Peyer's patch (tissue), 4 donors: ENCODE measurements around the gene KLHDC7A. TPM values are rescaled to one million over a fixed set of nuclear protein-coding genes. Genes with fewer than 3 reads are reported as not detected.

Experiments used
- DNase-seq, 3 donors: peaks; one replicate each; pipeline ENCODE4 v3.0.0-alpha.2; 2017 to 2019
- H3K27ac ChIP-seq, 4 donors: fragments of 200-600 bp; sonication (generic); one replicate each; pipeline ENCODE4 v1.5.1; 2016 to 2019
- H3K27me3 ChIP-seq, 2 donors: fragments of 200-600 bp; sonication (generic); one replicate each; pipeline ENCODE4 v1.5.1; 2019
- H3K36me3 ChIP-seq, 3 donors: fragments of 200-600 bp; sonication (generic); one replicate each; pipeline ENCODE4 v1.5.1; 2016 to 2019
- H3K4me1 ChIP-seq, 4 donors: fragments of 200-600 bp; sonication (generic); one replicate each; pipeline ENCODE4 v1.5.1; 2016 to 2019
- H3K4me3 ChIP-seq, 4 donors: fragments of 200-600 bp; sonication (generic); 1 replicate in 3 of 4; 2 replicates in 1 of 4; pipeline ENCODE4 v1.5.1; 2016 to 2019; ENCODE audit warnings: mild to moderate bottlenecking in 1 of 4
- H3K9me3 ChIP-seq, 4 donors: fragments of 200-600 bp; sonication (generic); one replicate each; pipeline ENCODE4 v1.5.1; 2016 to 2019; ENCODE audit warnings: mild to moderate bottlenecking in 1 of 4
- POLR2A ChIP-seq, 2 donors: fragments of 450-650 bp; IDR thresholded peaks; one replicate each; pipeline ENCODE4 v1.5.1; 2017; ENCODE audit warnings: antibody characterized with exemption in 2 of 2, mild to moderate bottlenecking in 2 of 2, moderate library complexity in 2 of 2
- total RNA-seq, 4 donors: library from RNA; depleted of rRNA; stranded (reverse); fragments of >200 nt; gene quantifications; one replicate each; pipeline ENCODE4 v1.1.0, GENCODE V29; 2016
- TF ChIP-seq, protein P1 (sequence below), 6 experiments: fragments of 450-650 bp in 4 of 6; fragments of 200-600 bp in 2 of 6; sonication (generic) in 1 of 6; IDR thresholded peaks; one replicate each; pipeline ENCODE4 v1.5.1; 2017 to 2019; ENCODE audit warnings: antibody characterized with exemption in 6 of 6, mild to moderate bottlenecking in 3 of 6, moderate library complexity in 1 of 6

Gene KLHDC7A
- total RNA-seq, 4 donors from 2014 or later = 0.27 to 0.70 (median 0.38) TPM; not detected in 1

DNA sequence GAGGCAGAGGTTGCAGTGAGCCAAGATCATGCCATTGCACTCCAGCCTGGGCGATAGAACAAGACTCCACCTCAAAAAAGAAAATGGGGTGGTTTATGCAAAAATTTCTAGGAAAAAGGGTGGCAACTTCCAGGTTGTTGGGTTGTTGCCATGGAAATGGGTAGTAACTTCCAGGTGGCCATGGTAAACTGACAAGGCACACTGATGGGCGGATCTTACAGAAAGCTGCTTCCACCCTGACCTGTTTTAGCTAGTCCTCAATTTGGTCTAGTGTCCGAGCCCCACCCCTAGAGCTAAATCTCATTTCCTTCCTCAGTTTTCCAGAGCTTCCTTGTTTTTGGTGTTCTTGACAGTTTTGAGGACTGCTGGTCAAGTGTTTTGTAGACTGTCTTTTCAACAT is 13.6 kb downstream of the KLHDC7A start:
- TF ChIP-seq, protein P1, sequence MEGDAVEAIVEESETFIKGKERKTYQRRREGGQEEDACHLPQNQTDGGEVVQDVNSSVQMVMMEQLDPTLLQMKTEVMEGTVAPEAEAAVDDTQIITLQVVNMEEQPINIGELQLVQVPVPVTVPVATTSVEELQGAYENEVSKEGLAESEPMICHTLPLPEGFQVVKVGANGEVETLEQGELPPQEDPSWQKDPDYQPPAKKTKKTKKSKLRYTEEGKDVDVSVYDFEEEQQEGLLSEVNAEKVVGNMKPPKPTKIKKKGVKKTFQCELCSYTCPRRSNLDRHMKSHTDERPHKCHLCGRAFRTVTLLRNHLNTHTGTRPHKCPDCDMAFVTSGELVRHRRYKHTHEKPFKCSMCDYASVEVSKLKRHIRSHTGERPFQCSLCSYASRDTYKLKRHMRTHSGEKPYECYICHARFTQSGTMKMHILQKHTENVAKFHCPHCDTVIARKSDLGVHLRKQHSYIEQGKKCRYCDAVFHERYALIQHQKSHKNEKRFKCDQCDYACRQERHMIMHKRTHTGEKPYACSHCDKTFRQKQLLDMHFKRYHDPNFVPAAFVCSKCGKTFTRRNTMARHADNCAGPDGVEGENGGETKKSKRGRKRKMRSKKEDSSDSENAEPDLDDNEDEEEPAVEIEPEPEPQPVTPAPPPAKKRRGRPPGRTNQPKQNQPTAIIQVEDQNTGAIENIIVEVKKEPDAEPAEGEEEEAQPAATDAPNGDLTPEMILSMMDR (IDR thresholded peaks at IDR 0.05) = no peak
- no peak for TF ChIP-seq POLR2A (IDR thresholded peaks at IDR 0.05)
- no peaks in the 10 kb centered on the region for H3K4me1 ChIP-seq
- no peak overlapping the region for H3K27ac ChIP-seq

DNA sequence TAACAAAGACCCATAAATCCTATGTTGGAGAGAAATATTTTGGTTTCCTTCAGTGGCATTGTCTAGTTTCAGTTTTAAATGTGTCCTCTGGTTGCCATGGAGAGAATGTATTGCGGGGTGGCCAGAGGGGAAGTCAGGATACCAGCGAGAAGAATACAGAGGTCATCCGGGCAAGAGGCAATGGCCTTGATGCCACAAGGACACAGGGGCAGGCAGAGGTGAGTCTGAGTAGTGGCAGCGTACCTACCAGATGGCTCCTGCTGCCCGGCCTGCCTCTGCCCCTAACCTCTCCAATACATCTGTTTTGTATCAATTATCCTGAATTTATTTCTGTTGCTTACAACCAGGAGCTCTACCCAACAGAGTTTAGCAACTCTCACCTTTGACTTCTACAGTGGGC is 14.9 kb downstream of the KLHDC7A start:
- Histone ChIP-seq H3K27me3 (no peaks in the 10 kb centered on the region), H3K4me1 (no peaks in the 10 kb centered on the region), H3K4me3 (no peak overlapping the region), H3K9me3 (no peaks in the 10 kb centered on the region), H3K27ac (no peak overlapping the region), H3K36me3 (no peaks in the 10 kb centered on the region)
- TF ChIP-seq, protein P1 (IDR thresholded peaks at IDR 0.05) = no peak
- TF ChIP-seq POLR2A (IDR thresholded peaks at IDR 0.05) = no peak
- no peak for DNase-seq

More for the DNA sequence above, 13.6 kb downstream of the KLHDC7A start:
- Histone ChIP-seq H3K9me3 (no peaks in the 10 kb centered on the region), H3K36me3 (no peaks in the 10 kb centered on the region), H3K4me3 (no peak overlapping the region), H3K27me3 (no peaks in the 10 kb centered on the region)
- no peak for DNase-seq

DNA sequence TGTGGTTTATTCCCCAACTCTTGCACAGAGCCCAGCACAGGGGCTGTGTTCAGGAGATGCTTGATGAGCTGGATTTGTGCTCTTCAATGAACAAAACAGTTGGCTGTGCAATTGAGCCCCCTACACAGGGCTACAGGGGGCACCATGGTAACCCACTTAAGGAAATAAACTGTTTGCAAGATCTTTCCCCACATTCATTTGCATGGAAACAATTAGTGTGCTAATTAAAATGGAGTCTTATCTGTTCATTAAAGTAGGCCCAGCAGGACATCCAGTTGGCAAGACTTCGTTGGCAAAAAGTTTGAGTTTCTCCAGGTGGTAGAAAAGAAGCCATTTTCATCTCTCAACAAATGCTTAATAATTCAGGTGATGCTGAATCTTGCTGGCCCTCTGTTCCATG is 15.3 kb downstream of the KLHDC7A start:
- H3K27ac ChIP-seq = no peak overlapping the region
- TF ChIP-seq, protein P1 (IDR thresholded peaks at IDR 0.05) = no peak
- no peak for TF ChIP-seq POLR2A (IDR thresholded peaks at IDR 0.05)

DNA sequence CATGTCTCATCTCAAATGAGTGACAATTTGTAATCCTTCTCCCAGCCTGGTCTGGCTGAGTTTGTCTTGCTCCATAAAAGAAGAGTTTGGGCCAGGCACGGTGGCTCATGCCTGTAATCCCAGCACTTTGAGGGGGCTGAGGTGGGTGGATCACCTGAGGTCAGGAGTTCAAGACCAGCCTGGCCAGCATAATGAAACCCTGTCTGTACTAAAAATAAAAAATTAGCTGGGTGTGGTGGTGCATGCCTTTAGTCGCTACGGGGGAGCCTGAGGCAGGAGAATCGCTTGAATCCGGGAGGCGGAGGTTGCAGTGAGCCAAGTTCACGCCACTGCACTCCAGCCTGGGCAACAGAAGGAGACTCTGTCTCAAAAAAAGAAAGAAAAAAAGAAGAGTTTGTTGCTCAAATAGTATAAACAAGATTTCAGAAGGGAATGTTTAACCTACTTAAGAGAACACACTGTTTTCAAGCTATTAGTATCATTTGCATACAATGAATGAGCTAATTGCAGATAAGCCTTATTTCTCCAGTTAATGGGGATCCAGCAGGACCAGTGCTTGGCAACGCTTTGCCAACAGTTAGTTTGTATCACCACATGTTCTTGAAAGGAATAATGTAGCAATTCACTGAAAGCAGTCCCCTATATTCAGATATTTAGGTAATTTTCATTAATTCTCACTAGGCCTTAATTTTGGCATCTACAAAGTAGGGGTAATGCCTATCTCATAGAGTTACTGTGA is 15.9 kb downstream of the KLHDC7A start:
- Histone ChIP-seq H3K4me1 (no peaks in the 10 kb centered on the region), H3K36me3 (no peaks in the 10 kb centered on the region), H3K27me3 (no peaks in the 10 kb centered on the region), H3K4me3 (no peak overlapping the region), H3K9me3 (no peaks in the 10 kb centered on the region), H3K27ac (no peak overlapping the region)
- no peak for DNase-seq
- TF ChIP-seq, protein P1 (IDR thresholded peaks at IDR 0.05) = no peak
- no peak for TF ChIP-seq POLR2A (IDR thresholded peaks at IDR 0.05)

More for the DNA sequence above, 15.3 kb downstream of the KLHDC7A start:
- no peaks in the 10 kb centered on the region for H3K36me3 ChIP-seq
- no peaks in the 10 kb centered on the region for H3K4me1 ChIP-seq
- DNase-seq = no peak
- no peaks in the 10 kb centered on the region for H3K27me3 ChIP-seq
- no peak overlapping the region for H3K4me3 ChIP-seq
- no peaks in the 10 kb centered on the region for H3K9me3 ChIP-seq

DNA sequence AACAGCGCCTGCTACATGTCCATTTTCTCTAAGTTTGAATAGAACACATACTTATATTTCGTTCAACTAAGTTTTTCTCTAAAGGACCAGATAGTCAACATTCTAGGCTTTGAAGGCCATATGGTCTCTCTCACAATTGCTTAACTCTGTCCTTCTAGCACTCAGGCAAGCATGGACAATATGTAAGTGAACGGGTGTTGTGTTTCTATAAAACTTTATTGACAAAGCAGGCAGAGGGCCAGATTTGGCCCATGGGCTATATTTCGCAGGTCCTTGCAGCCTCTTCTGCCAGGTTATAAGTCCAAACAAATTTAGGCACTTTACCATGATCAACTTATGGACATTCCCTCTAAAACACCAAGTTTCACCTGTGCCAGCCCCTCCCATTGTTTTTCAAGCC is 21.1 kb downstream of the KLHDC7A start:
- no peak overlapping the region for H3K4me3 ChIP-seq
- no peaks in the 10 kb centered on the region for H3K36me3 ChIP-seq
- no peak for TF ChIP-seq POLR2A (IDR thresholded peaks at IDR 0.05)
- TF ChIP-seq, protein P1 (IDR thresholded peaks at IDR 0.05) = no peak
- no peaks in the 10 kb centered on the region for H3K27me3 ChIP-seq
- no peaks in the 10 kb centered on the region for H3K4me1 ChIP-seq
- no peak overlapping the region for H3K27ac ChIP-seq
- DNase-seq = no peak
- no peaks in the 10 kb centered on the region for H3K9me3 ChIP-seq
